ENCODE results near the gene CNNM2.

GRCh38 chr10:102982296-102982695 is 64.2 kb downstream of the CNNM2 start:
- TF ChIP-seq POLR2A (IDR thresholded peaks at IDR 0.05) (no peak), CTCF (IDR thresholded peaks at IDR 0.05) (no peak)

Measured in body of pancreas (tissue), 4 donors.